ENCODE results near the gene KIRREL3.

KIRREL3 gene

DNA sequence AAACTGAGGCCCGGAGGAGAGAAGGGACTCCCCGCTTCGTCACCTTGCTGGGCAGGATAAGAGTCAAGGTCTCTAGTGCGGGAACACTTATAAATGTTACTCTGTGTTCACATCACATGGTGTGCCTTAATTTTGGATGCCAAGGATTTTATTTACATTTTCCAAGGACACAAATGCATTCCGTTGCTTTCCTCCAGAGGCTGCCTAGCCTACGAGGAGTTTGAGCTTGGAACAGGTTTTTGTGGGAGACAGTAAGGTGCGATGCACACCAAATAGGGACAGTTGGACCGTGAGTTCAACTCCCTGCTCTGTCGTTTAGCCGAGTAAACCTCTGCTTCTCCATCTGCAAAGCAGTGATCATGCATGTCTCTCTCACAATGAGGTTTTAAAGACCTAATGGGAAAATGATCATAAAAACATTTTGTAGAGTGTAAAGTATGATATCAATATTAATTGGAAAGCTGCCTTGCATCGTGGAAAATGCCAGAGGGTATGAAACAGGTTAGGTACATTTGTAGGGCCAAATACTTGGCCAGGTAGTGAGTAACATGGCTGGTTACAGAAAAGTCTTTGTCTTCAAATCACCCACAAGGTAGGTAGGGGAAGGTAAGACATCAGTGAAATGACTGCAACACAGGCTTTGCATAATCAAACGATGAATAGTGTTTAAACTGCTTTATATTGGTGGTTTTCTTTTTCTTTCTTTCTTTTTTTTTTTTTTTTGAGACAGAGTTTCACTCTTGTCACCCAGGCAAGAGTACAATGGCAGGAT, 583.3 kb downstream of the KIRREL3 start:
- no peak for DNase-seq (ENCODE audit: low read depth)

DNA sequence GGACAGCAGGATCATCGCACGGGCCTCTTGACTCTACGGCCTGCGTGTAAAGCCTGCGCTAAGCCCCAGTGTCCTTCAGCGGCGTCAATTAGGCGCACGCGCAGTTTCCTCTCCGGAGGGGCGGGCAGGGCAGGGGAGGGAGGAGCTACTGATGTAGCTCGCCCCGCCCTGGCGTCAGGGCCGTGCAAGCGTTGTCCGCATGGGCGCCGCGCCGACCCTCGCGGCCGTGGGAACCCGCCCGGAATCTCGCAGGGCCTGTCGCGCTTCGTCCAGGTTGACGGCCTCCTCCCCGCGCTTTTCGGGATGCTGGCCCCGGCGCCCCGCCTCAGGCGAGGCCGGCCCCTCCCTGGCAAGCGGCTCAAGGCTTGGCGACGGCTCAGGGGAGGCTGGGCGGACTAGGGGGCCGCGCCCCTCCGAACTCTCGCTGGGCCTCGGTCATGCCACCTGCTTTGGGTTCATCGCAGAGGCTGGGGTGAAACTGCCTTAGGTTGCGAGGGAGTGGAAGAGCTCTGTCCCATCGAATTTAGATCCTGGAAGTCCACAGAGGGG, 584.0 kb downstream of the KIRREL3 start:
- peak; percentile 39 for DNase-seq (ENCODE audit: low read depth)

DNA sequence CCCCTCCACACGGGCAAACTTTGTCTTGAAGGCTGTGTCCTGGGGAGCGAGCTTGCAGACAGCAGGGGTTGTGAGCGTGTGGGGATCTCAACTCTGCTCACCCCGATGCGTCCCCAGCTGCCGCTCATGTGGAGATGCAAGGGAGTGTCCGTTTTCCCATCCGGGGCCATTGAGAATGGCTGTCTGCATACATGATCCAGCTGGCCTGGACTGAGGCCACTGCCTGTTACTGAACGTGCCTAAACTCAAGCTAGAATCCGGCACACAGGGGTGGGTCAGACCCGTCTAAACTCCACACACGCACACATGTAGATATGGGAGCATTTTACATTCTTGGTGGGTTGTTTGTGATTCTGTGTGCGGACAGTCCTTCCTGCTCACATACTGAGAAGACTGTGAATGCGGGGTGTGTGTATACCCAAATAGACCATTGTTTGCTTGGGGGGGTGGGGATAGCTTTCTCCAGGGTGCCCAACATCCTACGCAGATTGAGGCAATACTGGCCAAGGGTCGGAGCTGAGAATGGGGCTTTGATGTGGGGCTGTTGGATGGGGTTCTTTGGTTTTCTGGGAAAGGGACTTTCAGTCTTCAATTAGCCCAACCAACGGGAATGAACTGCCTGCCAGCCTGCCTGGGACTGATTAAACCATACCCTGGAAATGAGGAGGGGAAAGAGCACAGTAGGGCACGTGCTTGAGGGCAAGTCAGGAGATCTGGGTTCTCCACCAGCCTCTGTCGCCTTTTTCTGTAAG, 584.7 kb downstream of the KIRREL3 start:
- no peak for DNase-seq (ENCODE audit: low read depth)

GRCh38 chr11:126415128-126415527, 585.4 kb downstream of the KIRREL3 start:
- DNase-seq (ENCODE audit: low read depth) = no peak

DNA sequence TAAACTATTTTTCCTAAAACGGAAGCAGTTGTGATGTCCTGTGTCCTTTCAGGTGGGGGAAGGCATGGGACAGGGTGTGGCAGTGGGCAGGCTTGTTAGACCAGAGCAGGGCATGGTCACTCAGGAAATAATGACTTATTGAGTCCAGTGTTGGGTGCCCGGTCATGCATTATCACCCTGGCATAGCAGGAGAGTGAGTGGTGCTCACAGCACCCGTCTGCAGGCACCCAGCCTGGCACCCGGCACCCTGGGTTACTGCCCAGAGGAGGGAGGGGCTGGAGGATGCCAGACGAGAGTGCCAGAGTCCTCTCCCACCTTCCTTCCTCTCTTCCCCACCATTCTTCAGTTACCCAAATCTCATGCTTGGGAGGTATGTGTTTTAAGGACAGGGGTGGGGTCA, 586.0 kb downstream of the KIRREL3 start:
- no peak for DNase-seq (ENCODE audit: low read depth)

- no peak for DNase-seq (ENCODE audit: low read depth)
These were observed 586.6 kb downstream of the KIRREL3 start for GRCh38 chr11:126413843-126414405.

DNA sequence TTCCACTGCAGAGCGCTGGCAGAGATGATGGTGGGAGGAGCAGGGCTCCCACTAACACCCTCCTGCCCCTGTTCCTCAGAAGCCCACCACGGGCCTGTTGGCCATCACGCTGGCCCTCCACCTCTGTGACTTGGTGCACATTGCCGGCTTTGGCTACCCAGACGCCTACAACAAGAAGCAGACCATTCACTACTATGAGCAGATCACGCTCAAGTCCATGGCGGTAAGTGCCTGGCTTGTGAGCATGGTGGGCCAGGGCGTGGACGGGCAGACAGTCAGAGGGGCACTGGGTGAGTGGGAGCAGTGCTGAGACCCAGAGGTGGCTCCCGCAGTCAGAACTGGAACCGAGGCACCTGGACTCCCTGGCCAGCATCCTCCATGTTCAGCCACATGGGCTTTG, 587.1 kb downstream of the KIRREL3 start:
- DNase-seq (ENCODE audit: low read depth) = no peak

DNA sequence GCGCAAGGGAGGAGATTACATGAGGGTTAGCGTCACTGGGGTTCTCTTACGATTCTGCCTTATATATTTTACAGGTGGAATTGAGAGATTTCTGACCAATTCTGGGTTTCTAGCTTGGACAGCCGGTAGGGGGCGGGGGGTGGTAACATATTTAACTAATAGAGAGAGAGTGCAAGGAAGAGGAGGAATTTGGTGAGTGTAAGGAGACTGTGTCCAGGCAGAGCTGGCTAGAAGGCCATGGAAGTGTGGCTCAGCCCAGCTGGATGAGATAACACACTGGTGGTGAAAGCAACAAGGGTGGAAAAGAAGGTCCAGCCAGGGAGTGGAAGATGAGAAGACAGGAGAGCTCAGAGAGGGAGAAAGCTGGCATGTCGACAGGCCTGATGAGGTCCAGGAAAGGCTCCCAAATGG, 588.6 kb downstream of the KIRREL3 start:
- no peak for DNase-seq (ENCODE audit: low read depth)

- no peak for DNase-seq (ENCODE audit: low read depth)
These were observed 589.9 kb downstream of the KIRREL3 start for GRCh38 chr11:126410649-126411048.

- no peak for DNase-seq (ENCODE audit: low read depth)
These were observed 591.0 kb downstream of the KIRREL3 start for GRCh38 chr11:126409620-126409985.

DNA sequence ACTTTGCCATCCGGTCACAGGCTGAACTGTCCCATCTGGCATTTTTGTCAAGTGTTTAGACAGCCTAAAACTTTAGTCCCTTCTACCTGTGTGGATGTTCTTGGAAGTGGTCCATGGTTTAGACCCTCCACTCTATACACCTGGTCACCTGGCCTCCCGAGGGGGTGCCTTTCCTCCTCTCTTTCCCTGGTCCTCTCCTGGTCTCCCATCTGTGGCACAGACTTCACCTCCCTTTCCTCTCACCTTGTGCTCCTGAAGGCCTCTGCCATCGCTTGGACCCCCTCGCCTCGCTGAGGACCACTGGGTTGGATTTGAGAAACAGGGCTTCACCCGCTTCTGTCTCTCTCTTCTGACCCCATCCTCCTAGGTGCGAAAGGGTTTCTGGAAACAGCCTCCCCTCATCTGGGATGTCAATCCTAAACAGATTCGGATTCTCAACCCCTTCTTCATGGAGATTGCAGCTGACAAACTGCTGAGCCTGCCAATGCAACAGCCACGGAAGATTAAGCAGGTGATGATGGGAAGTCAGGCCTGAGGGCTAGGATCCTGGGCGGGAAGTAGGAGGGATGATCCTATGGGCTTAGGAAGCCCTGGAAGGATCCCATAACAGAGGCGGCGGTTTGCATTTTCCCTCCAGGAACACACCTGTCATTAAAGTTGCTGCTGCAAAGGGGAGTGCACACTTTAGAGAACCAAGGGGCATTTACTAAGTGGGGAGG, 591.5 kb downstream of the KIRREL3 start:
- DNase-seq (ENCODE audit: low read depth) = no peak

DNA sequence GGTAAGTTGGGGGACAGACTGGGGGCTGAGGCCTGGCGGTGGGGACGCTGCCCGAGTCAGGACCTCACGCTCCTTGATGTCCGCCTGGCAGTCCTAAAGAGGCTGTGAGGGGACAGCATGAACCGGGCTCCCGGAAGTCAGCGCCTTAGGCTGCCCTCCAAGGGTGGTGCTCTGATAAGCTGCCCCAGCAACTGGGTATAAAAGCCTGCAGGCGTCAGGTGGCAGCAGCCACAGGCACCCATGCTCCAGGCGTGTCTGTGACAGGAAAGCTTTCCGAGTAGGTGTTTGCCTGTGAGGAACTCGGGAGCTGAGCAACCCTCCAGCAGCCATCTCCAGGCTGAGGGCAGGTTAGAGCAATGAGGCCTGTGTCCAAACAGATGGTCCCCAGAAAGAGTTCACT, 592.1 kb downstream of the KIRREL3 start:
- DNase-seq (ENCODE audit: low read depth) = no peak

DNA sequence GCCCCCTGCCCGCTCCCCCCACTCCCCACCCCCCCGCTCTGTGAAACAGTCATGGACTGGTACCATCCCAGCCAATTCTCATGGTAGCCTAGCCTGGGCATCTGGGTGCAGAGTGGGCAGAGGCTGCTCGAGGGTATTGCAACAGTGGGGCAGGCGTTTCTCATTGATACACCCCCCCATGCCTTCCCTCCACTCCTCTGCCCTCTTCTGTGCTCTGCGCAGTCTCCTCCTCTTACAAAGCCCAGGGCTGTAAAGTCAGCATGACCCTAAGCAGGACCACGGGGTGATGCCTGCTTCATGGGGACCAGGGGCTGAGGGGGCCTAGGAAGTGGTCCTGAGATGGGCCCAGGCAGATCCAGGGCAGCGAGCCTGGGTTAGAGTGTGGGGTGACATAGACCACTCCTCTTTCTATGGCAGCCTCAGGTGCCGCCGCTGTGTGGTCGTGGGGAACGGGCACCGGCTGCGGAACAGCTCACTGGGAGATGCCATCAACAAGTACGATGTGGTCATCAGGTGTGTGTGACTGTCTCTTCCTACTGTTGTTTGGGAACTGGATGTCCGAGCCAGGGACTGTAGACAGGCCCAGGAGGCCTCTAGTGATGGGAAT, 592.8 kb downstream of the KIRREL3 start:
- no peak for DNase-seq (ENCODE audit: low read depth)

DNA sequence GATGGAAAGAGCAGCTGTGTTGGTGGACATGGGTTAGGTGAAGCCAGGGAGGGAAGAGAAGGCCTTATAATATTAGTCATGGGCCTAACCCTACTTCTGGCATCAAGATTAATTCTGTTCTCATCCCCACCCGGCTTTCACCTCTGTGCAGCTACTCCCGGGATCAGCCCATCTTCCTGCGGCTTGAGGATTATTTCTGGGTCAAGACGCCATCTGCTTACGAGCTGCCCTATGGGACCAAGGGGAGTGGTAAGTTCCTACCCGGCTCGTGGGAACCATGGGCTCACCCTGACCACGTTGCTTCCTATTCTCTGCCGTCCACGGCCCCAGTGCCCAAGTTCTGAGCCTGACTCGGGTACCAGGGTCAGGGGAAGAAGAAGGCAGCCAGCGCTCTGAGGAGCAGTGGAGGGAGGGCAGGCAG, 593.5 kb downstream of the KIRREL3 start:
- no peak for DNase-seq (ENCODE audit: low read depth)

- no peak for DNase-seq (ENCODE audit: low read depth)
These were observed 594.2 kb downstream of the KIRREL3 start for GRCh38 chr11:126406368-126406767.

GRCh38 chr11:126405906-126406305, 594.7 kb downstream of the KIRREL3 start:
- DNase-seq (ENCODE audit: low read depth) = no peak

DNA sequence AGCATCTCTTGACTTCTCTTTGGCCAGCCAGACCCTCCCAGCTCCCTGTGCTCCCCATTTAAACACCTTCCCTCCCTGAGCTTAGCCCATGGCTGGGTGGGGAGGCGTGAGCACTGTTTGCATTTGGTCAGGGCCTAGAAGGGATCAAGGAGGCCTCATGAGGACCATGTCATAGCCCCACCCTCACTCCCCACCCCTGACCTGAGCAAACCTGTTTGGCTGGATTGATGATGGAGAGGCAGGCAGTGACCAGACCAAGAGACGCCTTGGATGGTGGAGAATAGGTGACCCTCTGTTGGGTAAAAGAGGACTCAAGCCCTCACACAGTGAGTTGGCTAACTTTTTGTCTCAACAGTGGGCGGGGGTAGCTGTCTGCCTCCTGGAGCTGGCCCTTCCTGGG, 595.2 kb downstream of the KIRREL3 start:
- no peak for DNase-seq (ENCODE audit: low read depth)

DNA sequence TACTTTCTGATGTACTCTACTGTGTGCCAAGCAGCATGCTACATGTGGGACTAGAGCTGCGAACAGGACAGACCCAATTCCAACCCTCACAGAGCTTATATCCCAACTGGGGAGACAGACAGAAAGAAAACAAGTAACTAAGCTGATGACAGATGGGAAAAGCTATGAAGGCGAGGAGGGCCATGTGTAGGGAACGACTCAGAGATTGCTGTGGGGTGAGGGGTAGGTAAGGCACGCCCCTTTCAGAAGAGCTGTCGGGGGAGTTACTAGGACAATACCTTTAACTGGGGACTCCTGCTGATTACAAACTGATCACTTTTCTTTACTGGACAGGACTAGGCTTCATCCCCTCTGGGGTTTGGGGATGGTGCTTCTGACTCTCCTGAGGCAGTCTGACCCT, 596.2 kb downstream of the KIRREL3 start:
- no peak for DNase-seq (ENCODE audit: low read depth)

GRCh38 chr11:126403658-126404057, 596.9 kb downstream of the KIRREL3 start:
- DNase-seq (ENCODE audit: low read depth) = no peak

DNA sequence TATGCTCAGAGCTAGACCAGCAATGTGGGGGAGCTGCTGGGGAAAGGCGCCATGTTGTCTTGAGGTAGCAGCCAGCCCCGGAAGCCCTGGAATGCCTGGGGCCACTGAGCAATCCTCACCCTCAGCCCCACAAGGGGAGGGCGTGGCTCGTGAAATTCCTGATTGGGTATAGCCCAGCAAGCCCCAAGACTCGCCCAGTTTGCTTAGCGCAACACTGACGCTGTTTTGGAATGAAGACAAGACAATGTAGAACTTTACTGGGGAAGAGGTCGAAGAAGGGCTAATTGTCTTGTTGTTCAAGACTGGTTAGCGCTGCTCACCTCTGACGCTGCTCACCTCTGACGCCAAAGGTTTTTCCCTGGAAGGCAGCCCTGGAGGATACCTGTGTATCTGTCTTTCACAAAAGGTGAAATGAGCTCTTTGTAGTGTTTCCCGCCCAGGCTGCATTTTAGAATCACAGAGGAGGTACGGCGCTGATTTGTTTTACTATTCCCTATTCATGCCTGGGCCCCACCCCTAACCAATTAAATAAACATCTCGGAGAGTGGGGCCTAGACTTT, 597.5 kb downstream of the KIRREL3 start:
- no peak for DNase-seq (ENCODE audit: low read depth)

- no peak for DNase-seq (ENCODE audit: low read depth)
These were observed 600.1 kb downstream of the KIRREL3 start for GRCh38 chr11:126400479-126400878.

GRCh38 chr11:126400019-126400418, 600.6 kb downstream of the KIRREL3 start:
- no peak for DNase-seq (ENCODE audit: low read depth)

Data from activated T-helper 1 cell treated with Interleukin-2 at 50 U/mL for 16 hours (primary cell).